HG03108 (cell line): ENCODE results near the gene MACF1.
"Not testable (repeated sequence)": the region's sequence is repeated elsewhere in the genome, so short reads cannot be mapped to it uniquely, and the experiment has no call there.

Experiments used
- ATAC-seq: cut with Tn5 transposase; IDR thresholded peaks from one replicate; pipeline ENCODE4 v1.9.1; 2021; ENCODE audit warnings: moderate library complexity; ENCODE audit not compliant: unreplicated experiment

Gene MACF1

DNA sequence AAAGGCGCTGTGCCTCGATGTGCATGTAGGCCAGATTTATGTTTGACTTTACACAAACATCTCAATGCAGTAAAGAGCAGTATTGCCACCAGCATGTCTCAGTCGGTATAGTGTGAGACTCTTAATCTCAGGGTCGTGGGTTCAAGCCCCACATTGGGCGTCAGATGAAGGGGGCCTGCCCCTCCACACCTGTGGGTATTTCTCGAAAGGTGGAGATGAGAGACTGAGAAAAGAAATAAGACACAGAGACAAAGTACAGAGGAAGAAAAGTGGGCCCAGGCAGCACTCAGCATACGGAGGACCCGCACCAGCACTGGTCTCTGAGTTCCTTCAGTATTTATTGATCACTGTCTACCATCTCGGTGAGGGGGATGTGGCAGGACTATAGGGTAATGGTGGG lies 299.9 kb downstream of the MACF1 start:
- ATAC-seq = not testable (repeated sequence)

DNA sequence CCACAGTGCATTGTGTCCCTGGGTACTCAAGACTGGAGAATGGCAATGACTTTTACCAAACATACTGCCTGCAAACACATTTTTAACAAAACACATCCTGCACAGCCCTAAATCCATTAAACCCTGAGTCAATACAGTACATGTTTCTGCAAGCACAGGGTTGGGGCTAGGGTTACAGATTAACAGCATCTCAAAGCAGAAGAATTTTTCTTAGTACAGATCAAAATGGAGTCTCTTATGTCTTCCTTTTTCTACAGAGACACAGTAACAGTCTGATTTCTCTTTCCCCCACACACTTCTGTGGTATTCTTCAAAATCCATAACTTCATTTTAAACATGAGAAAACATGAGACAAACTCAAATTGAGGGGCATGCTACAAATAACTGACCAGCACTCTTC lies 300.8 kb downstream of the MACF1 start:
- no peak for ATAC-seq

- no peak for ATAC-seq
Measured at GRCh38 chr1:39507230-39507928, 302.9 kb downstream of the MACF1 start.

GRCh38 chr1:39508266-39508665 lies 303.8 kb downstream of the MACF1 start:
- ATAC-seq = no peak

DNA sequence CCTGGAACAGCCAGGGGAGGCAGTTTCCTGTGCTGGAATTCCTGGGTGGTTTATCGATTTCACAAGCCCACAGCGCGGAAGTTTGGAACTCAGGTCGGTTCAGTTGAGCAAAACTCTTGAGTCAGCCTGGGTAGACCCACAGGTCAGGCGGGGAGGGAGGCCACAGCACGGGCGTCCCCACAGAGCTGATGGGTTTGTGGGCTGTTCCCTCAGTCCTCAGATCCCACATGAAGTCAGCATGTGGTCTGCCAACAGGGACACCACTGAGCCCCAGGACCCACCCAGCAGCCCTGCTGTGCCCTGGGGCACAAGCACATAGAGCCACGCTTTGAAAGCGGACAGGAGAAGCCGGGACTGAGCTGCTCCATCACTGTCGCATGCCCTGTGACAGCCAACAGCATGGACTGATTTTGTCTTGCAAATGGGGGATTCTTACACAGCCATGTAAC lies 304.4 kb downstream of the MACF1 start:
- peak; percentile 16 for ATAC-seq

- peak; percentile 55 for ATAC-seq
Measured at GRCh38 chr1:39509360-39510009, 305.0 kb downstream of the MACF1 start.

GRCh38 chr1:39510570-39511186 lies 306.2 kb downstream of the MACF1 start:
- not testable (repeated sequence) for ATAC-seq

- not testable (repeated sequence) for ATAC-seq
Measured at GRCh38 chr1:39511477-39511876, 307.0 kb downstream of the MACF1 start.

DNA sequence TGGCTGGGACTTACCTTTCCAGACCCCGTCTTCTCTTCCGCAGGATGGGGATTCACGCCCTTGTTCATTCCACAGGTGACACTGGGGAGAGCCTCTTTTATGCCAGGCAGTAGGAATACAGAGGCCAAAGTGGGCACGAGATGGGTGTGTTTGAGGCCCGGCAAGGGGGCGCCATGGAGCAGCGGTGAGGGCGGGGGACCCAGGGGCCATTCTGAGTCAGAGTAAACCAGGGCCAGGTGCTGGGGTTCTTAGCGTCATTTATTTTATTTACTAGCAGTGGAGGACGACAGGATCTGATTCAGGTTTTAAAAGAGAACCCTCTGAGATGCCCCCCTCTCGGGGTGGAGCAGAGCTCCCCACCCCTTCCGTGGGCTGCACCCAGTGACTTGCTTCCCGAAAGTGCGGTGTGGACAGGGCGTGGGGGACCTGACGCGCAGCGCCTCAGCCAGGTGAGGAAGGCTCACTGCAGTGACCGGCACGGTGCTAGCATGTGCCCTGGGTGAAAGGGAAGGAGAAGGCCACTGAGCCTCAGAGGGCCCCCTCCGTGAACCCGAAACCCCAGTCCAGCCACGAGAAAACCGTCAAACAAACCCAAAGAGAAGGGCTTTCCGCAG lies 307.8 kb downstream of the MACF1 start:
- not testable (repeated sequence) for ATAC-seq

DNA sequence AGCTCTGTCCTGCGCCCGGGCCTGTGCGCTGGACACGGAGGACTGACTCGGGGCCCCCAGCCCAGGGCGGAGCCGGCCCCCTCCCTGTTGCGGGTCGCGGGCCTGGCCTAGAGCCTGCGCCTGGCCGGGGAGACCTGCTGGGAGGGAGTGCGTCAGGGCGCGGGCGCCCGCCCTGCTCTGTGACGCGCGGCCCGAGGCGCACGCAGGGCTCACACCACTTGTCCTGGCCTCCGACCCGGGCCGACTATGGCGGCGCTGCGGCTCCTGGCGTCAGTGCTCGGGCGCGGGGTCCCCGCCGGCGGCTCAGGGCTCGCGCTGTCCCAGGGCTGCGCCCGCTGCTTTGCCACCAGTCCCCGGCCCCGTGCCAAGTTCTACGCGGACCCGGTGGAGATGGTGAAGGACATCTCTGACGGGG lies 310.2 kb downstream of the MACF1 start:
- ATAC-seq = peak; percentile 17

GRCh38 chr1:39515131-39516086 lies 310.9 kb downstream of the MACF1 start:
- peak; percentile 49 for ATAC-seq

DNA sequence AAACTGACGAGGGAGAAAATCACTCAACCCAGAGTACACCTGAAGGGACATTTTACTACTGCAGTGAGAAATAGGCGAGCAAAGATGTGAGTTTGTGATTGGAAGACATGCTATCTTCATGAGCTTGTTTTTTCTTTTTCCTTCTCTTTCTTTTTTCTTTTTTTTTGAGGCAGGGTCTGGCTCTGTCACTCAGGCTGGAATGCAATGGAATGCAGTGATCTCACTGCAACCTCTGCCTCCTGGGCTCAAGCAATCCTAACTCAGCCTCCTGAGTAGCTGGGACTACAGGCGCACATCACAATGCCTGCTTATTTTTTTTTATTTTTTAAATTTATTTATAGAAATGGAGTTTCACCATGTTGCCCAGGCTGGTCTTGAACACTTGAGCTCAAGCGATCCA lies 312.3 kb downstream of the MACF1 start:
- ATAC-seq = not testable (repeated sequence)

DNA sequence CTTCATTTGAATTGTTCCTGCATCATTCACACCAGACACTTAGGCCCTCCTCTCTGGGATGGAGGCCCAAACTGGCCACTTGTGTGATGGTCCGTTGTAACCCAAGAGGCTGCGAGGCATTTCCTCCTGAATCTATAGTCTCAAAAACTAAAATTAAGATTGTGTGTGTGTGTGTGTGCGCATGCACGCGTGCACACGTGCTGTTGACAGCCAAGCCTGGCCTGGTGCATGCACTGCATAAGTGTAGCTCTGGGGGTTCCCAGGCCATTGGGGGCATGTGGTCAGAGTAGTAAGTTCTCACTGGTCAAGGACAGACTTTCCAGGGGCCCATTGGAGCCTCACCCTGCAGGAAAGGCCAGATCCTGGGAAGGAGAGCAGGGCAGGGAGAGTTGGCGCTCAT lies 313.4 kb downstream of the MACF1 start:
- ATAC-seq = not testable (repeated sequence)

DNA sequence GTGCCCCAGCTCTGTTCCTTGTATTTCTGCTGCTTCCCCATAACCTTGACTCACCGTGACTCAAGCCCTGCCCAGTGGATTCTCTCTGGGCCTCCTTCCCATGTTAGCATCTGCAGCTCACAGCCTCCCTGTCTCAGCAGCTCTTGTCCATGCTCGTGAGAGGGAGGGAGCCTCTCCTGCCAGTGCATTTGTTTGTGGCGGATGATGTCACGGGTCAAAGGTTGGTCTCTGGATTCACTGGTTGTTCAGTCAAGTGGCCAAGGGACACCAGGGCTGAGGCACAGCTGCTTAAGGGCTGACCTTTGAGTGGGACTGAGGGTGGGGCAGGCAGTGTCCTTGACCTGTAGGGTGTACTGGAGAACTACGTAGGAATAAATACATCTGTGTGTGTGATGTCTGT lies 314.9 kb downstream of the MACF1 start:
- ATAC-seq = not testable (repeated sequence)

GRCh38 chr1:39522221-39522620 lies 317.7 kb downstream of the MACF1 start:
- ATAC-seq = not testable (repeated sequence)

GRCh38 chr1:39522661-39523567 lies 318.4 kb downstream of the MACF1 start:
- no peak for ATAC-seq

DNA sequence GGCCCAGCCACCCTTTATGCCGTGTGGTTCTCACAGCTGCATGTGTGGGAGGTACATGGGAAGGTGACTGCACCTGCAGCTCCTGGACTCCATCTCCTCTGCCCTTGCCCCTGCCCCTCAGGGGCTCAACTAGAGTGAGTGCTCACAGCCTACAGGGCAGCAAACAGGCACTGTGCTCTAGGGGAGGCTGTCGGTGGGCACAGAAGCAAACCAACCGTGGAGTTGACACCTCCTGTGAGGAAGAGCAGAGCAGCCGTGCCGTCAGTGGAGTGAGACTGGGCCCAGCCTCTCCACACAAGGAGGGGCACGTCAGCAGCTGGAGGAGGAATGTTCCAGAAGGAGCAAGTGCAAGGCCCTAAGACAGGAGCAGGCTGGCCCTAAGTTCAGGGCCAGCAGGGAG lies 319.7 kb downstream of the MACF1 start:
- ATAC-seq = no peak

- no peak for ATAC-seq
Measured at GRCh38 chr1:39524591-39525365, 320.3 kb downstream of the MACF1 start.
